Left hindlimb (tissue), 1 donor: ENCODE measurements around the gene GPR52.

ENCODE experiments used
- DNase-seq: peaks from one replicate; pipeline ENCODE4 v3.0.0-alpha.2; 2018

Gene GPR52

GRCh38 chr1:174469052-174469451 is 21.3 kb downstream of the GPR52 start:
- DNase-seq, result no peak

DNA sequence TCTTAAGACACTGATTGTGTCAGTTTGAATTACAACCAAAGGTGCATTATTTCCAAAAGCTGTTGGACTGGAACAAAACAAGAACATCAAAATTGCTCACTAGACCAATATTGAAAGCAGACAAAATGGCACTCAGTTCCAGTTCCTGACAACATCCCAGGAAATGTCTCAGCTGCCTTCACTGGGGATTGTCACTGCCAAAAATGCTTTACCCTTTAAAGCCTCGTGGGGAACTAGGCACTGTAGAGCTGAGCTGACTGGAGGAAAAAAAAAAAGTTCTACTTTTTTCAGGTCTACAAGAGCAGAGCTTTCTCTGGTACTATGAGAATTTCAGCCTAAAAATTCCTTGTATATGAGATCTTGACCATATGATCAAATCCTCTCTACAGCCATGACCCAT is 21.9 kb downstream of the GPR52 start:
- DNase-seq, result no peak

DNA sequence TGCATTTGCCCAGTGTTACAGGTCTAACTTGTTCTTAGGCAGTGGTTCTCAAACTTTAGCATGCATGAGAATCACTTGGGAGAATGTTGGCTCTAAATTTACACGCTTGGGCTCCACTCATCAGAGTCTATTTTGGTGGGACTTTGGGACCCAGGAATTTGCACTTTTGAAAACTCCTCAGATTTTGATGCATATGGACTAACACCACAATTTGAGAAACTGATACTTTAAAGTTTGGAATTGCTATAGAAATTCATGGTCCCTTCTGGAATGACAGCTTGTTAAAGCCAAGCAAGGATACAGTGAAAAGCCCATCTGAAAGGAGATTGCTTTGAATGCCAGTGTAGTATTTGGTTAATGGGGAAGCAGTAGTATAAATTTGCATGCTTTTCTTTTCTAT is 31.5 kb downstream of the GPR52 start:
- no peak for DNase-seq

DNA sequence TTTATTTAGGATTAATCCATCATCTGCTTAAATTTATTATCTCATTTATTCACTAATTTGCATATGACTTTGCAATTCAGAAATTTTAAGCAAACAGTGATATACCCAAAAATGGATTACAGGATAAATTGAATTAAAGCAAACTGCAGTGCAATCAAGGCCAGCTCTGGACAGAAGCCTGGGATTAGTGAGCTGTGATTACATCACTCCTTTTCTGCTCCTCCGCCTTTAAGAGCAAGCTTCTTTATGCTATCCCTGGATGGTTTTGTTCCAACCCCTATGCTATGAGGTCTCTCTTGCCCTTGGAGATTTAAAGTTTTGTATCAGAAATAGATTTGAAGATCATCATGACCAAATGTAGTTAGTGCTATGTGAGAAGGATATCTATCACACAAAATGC is 32.6 kb downstream of the GPR52 start:
- no peak for DNase-seq

- no peak for DNase-seq
Observed at GRCh38 chr1:174491606-174492005, 43.8 kb downstream of the GPR52 start.

- no peak for DNase-seq
Observed at GRCh38 chr1:174497478-174497877, 49.7 kb downstream of the GPR52 start.
